Natural killer cell treated with Interleukin-12 subunit alpha and Interleukin-12 subunit beta and Interleukin-15 and Interleukin-18, amount 100 ng/mL, for 72 hours (primary cell): ENCODE results near the gene FAM53A. TPM values are rescaled to one million over a fixed set of nuclear protein-coding genes. Genes with fewer than 3 reads are reported as not detected.

Source experiments
- ATAC-seq, 2 donors: fragments of 150-1000 bp; cut with Tn5 transposase in 1 of 2; sonication (Bioruptor Pico), chemical (Tn5 transposase) in 1 of 2; 2 replicates each; pipeline ENCODE4 v1.10.0; 2021
- DNase-seq: peaks from one replicate; pipeline ENCODE4 v3.0.0; 2022; ENCODE audit warnings: low spot score
- H3K27ac Mint-ChIP-seq, 2 donors: 1 replicate in 1 of 2; 2 replicates in 1 of 2; pipeline ENCODE4 v1.8.0; 2022; ENCODE audit warnings: mixed read lengths in 2 of 2, mild to moderate bottlenecking in 1 of 2, moderate library complexity in 1 of 2
- H3K27me3 Mint-ChIP-seq, 2 donors: 1 replicate in 1 of 2; 2 replicates in 1 of 2; pipeline ENCODE4 v1.8.0; 2022; ENCODE audit warnings: mixed read lengths in 2 of 2
- H3K36me3 Mint-ChIP-seq: one replicate; pipeline ENCODE4 v1.8.0; 2022; ENCODE audit warnings: mixed read lengths
- H3K4me1 Mint-ChIP-seq, 2 donors: 1 replicate in 1 of 2; 2 replicates in 1 of 2; pipeline ENCODE4 v1.8.0; 2022; ENCODE audit warnings: low read depth in 2 of 2, mixed read lengths in 2 of 2, mild to moderate bottlenecking in 1 of 2
- H3K4me3 Mint-ChIP-seq: one replicate; pipeline ENCODE4 v1.8.0; 2022; ENCODE audit warnings: mixed read lengths
- H3K9me3 Mint-ChIP-seq: 2 replicates; pipeline ENCODE4 v1.8.0; 2022; ENCODE audit warnings: mixed read lengths
- total RNA-seq, 2 donors: library from RNA; stranded (reverse); gene quantifications; one replicate each; pipeline ENCODE4 v1.2.3, GENCODE V29; 2022

The FAM53A gene
- total RNA-seq, 2 donors from 2014 or later = 0.78 to 6.2 TPM

GRCh38 chr4:1598206-1599025, 85.7 kb downstream of the FAM53A start:
- Mint-ChIP-seq H3K9me3 (no peaks in the 10 kb centered on the region), H3K4me1 (no peaks in the 10 kb centered on the region), H3K4me3 (no peak overlapping the region), H3K36me3 (no peaks in the 10 kb centered on the region), H3K27ac (no peak overlapping the region), H3K27me3 (peaks cover 0 to 7% of the 10 kb centered on the region in 2 donors)
- DNase-seq (no peak), ATAC-seq (no peak)

- no peaks in the 10 kb centered on the region for H3K9me3 Mint-ChIP-seq
- no peak overlapping the region for H3K4me3 Mint-ChIP-seq
- no peaks in the 10 kb centered on the region for H3K4me1 Mint-ChIP-seq
- no peak for DNase-seq
- no peak for ATAC-seq
- no peak overlapping the region for H3K27ac Mint-ChIP-seq
- peaks cover 0 to 8% of the 10 kb centered on the region in 2 donors for H3K27me3 Mint-ChIP-seq
- H3K36me3 Mint-ChIP-seq = no peaks in the 10 kb centered on the region
Measured at GRCh38 chr4:1597021-1597931, 86.8 kb downstream of the FAM53A start.

- ATAC-seq (no peak), DNase-seq (no peak)
- no peak overlapping the region for H3K27ac Mint-ChIP-seq
- H3K4me1 Mint-ChIP-seq = no peaks in the 10 kb centered on the region
- H3K36me3 Mint-ChIP-seq = no peaks in the 10 kb centered on the region
- no peaks in the 10 kb centered on the region for H3K9me3 Mint-ChIP-seq
- H3K27me3 Mint-ChIP-seq = peaks cover 0 to 8% of the 10 kb centered on the region in 2 donors
- no peak overlapping the region for H3K4me3 Mint-ChIP-seq
Measured at GRCh38 chr4:1596393-1596792, 87.7 kb downstream of the FAM53A start.

GRCh38 chr4:1595789-1596325, 88.3 kb downstream of the FAM53A start:
- Mint-ChIP-seq H3K36me3 (peaks cover 5% of the 10 kb centered on the region), H3K27me3 (peaks cover 5 to 10% of the 10 kb centered on the region in 2 donors), H3K9me3 (peaks cover 3% of the 10 kb centered on the region), H3K27ac (no peak overlapping the region), H3K4me3 (no peak overlapping the region), H3K4me1 (no peaks in the 10 kb centered on the region)
- no peak for ATAC-seq
- DNase-seq = no peak

- peaks cover 10 to 12% of the 10 kb centered on the region in 2 donors for H3K27me3 Mint-ChIP-seq
- peaks cover 12% of the 10 kb centered on the region for H3K36me3 Mint-ChIP-seq
- no peak overlapping the region for H3K27ac Mint-ChIP-seq
- no peak overlapping the region for H3K4me3 Mint-ChIP-seq
- no peak for ATAC-seq
- no peak for DNase-seq
- peaks cover 7% of the 10 kb centered on the region for H3K9me3 Mint-ChIP-seq
- H3K4me1 Mint-ChIP-seq = no peaks in the 10 kb centered on the region
Measured at GRCh38 chr4:1594871-1595788, 89.0 kb downstream of the FAM53A start.

- ATAC-seq = no peak
- Mint-ChIP-seq H3K4me1 (no peaks in the 10 kb centered on the region), H3K27ac (no peak overlapping the region), H3K36me3 (peaks cover 19% of the 10 kb centered on the region), H3K4me3 (no peak overlapping the region), H3K9me3 (peaks cover 7% of the 10 kb centered on the region), H3K27me3 (peaks cover 15 to 20% of the 10 kb centered on the region in 2 donors)
- DNase-seq = no peak
Measured at GRCh38 chr4:1593881-1594345, 90.2 kb downstream of the FAM53A start.

- peaks cover 7% of the 10 kb centered on the region for H3K9me3 Mint-ChIP-seq
- H3K4me3 Mint-ChIP-seq = no peak overlapping the region
- peaks cover 23% of the 10 kb centered on the region for H3K36me3 Mint-ChIP-seq
- ATAC-seq (no peak), DNase-seq (no peak)
- no peak overlapping the region for H3K27ac Mint-ChIP-seq
- peaks cover 20 to 23% of the 10 kb centered on the region in 2 donors for H3K27me3 Mint-ChIP-seq
- no peaks in the 10 kb centered on the region for H3K4me1 Mint-ChIP-seq
Measured at GRCh38 chr4:1593458-1593857, 90.7 kb downstream of the FAM53A start.

- Mint-ChIP-seq H3K36me3 (peaks cover 27% of the 10 kb centered on the region), H3K4me3 (no peak overlapping the region), H3K27me3 (peaks cover 24 to 29% of the 10 kb centered on the region in 2 donors), H3K27ac (no peak overlapping the region), H3K4me1 (no peaks in the 10 kb centered on the region), H3K9me3 (peaks cover 7% of the 10 kb centered on the region)
- peak in 1 of 2 donors; percentile 5 for ATAC-seq
- no peak for DNase-seq
Measured at GRCh38 chr4:1592709-1593417, 91.2 kb downstream of the FAM53A start.

GRCh38 chr4:1592068-1592708, 91.9 kb downstream of the FAM53A start:
- peaks cover 7% of the 10 kb centered on the region for H3K9me3 Mint-ChIP-seq
- no peaks in the 10 kb centered on the region for H3K4me1 Mint-ChIP-seq
- H3K36me3 Mint-ChIP-seq = peaks cover 27% of the 10 kb centered on the region
- H3K27ac Mint-ChIP-seq = no peak overlapping the region
- H3K27me3 Mint-ChIP-seq = peaks cover 25 to 29% of the 10 kb centered on the region in 2 donors
- ATAC-seq (no peak), DNase-seq (no peak)
- H3K4me3 Mint-ChIP-seq = no peak overlapping the region

- peaks cover 29 to 30% of the 10 kb centered on the region in 2 donors for H3K27me3 Mint-ChIP-seq
- H3K27ac Mint-ChIP-seq = no peak overlapping the region
- no peak for ATAC-seq
- no peak overlapping the region for H3K4me3 Mint-ChIP-seq
- no peak for DNase-seq
- no peaks in the 10 kb centered on the region for H3K4me1 Mint-ChIP-seq
- H3K36me3 Mint-ChIP-seq = peaks cover 27% of the 10 kb centered on the region
- H3K9me3 Mint-ChIP-seq = peaks cover 7% of the 10 kb centered on the region
Measured at GRCh38 chr4:1591107-1591506, 93.0 kb downstream of the FAM53A start.

GRCh38 chr4:1590244-1590643, 93.9 kb downstream of the FAM53A start:
- peaks cover 29 to 30% of the 10 kb centered on the region in 2 donors for H3K27me3 Mint-ChIP-seq
- H3K4me3 Mint-ChIP-seq = no peak overlapping the region
- H3K36me3 Mint-ChIP-seq = peaks cover 27% of the 10 kb centered on the region
- ATAC-seq (no peak), DNase-seq (no peak)
- H3K9me3 Mint-ChIP-seq = peaks cover 7% of the 10 kb centered on the region
- no peak overlapping the region for H3K27ac Mint-ChIP-seq
- H3K4me1 Mint-ChIP-seq = no peaks in the 10 kb centered on the region
